Ishikawa (cell line): ENCODE data around the gene UVSSA.

ENCODE experiments used
- CEBPB ChIP-seq: IDR thresholded peaks from 2 replicates; pipeline ENCODE4 v1.6.1; 2012
- CREB1 ChIP-seq: IDR thresholded peaks from 2 replicates; pipeline ENCODE4 v1.6.1; 2012; ENCODE audit warnings: low read depth
- EGR1 ChIP-seq: IDR thresholded peaks from 2 replicates; pipeline ENCODE4 v1.6.1; 2012
- EP300 ChIP-seq: IDR thresholded peaks from 2 replicates; pipeline ENCODE4 v1.6.1; 2012; ENCODE audit warnings: borderline replicate concordance
- FOXM1 ChIP-seq: IDR thresholded peaks from 2 replicates; pipeline ENCODE4 v1.6.1; 2012; ENCODE audit warnings: low read depth, borderline replicate concordance
- MAX ChIP-seq: IDR thresholded peaks from 2 replicates; pipeline ENCODE4 v1.6.1; 2012
- NFIC ChIP-seq: IDR thresholded peaks from 2 replicates; pipeline ENCODE4 v1.6.1; 2012
- RAD21 ChIP-seq: IDR thresholded peaks from 2 replicates; pipeline ENCODE4 v1.6.1; 2012; ENCODE audit warnings: low read depth
- TAF1 ChIP-seq: IDR thresholded peaks from 2 replicates; pipeline ENCODE4 v1.6.1; 2012; ENCODE audit warnings: low read depth, mild to moderate bottlenecking
- TCF12 ChIP-seq: IDR thresholded peaks from 2 replicates; pipeline ENCODE4 v1.6.1; 2012; ENCODE audit warnings: low read depth
- TEAD4 ChIP-seq: IDR thresholded peaks from 2 replicates; pipeline ENCODE4 v1.6.1; 2012
- YY1 ChIP-seq: IDR thresholded peaks from 2 replicates; pipeline ENCODE4 v1.6.1; 2012; ENCODE audit warnings: low read depth
- ZBTB7A ChIP-seq: IDR thresholded peaks from 2 replicates; pipeline ENCODE4 v1.6.1; 2012; ENCODE audit warnings: low read depth
- TF ChIP-seq, protein P1 (sequence below): IDR thresholded peaks from 2 replicates; pipeline ENCODE4 v1.6.1; 2012
- TF ChIP-seq, protein P2 (sequence below): IDR thresholded peaks from 2 replicates; pipeline ENCODE4 v1.6.1; 2012; ENCODE audit warnings: low read depth, mild to moderate bottlenecking

Gene UVSSA

DNA sequence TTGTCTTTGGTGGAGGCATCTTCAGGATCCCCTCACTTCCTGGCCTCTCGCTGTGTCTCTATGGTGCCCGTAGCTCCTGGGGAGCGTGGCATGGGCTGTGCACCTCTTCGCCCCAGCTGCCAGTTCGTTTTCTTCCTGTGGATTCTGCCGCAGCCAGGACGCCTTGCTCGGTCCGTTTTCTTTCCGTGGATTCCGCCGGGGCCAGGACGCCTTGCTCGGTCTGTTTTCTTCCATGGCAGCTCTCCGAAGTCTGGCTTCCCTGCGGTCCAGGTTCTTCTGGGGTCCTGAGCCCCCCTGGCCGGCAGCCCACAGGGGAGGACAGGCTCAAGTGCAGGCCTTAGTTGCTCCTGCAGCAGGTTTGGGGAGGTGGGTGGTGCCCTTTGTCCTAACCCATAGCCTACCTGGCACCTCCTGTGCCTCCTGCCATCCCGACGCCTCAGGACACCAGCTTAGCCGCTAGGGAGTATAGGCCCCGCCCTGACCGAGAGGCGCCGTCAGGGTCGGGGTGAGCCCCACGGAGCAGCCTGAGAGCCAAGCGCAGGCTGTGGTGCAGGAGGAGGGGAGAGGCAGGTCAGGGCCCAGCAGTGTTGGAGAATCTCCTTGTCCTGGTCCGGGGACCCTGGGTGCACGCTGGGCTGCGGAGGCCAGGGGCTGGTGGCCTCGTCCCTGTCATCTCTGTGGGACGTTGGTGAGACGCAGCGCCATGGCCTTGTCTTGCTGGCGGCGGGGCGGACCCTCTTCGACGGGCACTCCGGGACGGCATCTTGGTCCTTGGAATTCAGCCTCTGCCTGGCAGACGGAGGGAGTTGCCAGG, 27.1 kb downstream of the UVSSA start:
- TF ChIP-seq FOXM1 (no peak), TAF1 (no peak), NFIC (no peak), TEAD4 (no peak), MAX (no peak), EP300 (no peak), EGR1 (no peak), YY1 (no peak), CREB1 (no peak), ZBTB7A (no peak), RAD21 (no peak), TCF12 (no peak), CEBPB (no peak)
- TF ChIP-seq, protein P1, sequence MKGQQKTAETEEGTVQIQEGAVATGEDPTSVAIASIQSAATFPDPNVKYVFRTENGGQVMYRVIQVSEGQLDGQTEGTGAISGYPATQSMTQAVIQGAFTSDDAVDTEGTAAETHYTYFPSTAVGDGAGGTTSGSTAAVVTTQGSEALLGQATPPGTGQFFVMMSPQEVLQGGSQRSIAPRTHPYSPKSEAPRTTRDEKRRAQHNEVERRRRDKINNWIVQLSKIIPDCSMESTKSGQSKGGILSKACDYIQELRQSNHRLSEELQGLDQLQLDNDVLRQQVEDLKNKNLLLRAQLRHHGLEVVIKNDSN, result no peak
- TF ChIP-seq, protein P2, sequence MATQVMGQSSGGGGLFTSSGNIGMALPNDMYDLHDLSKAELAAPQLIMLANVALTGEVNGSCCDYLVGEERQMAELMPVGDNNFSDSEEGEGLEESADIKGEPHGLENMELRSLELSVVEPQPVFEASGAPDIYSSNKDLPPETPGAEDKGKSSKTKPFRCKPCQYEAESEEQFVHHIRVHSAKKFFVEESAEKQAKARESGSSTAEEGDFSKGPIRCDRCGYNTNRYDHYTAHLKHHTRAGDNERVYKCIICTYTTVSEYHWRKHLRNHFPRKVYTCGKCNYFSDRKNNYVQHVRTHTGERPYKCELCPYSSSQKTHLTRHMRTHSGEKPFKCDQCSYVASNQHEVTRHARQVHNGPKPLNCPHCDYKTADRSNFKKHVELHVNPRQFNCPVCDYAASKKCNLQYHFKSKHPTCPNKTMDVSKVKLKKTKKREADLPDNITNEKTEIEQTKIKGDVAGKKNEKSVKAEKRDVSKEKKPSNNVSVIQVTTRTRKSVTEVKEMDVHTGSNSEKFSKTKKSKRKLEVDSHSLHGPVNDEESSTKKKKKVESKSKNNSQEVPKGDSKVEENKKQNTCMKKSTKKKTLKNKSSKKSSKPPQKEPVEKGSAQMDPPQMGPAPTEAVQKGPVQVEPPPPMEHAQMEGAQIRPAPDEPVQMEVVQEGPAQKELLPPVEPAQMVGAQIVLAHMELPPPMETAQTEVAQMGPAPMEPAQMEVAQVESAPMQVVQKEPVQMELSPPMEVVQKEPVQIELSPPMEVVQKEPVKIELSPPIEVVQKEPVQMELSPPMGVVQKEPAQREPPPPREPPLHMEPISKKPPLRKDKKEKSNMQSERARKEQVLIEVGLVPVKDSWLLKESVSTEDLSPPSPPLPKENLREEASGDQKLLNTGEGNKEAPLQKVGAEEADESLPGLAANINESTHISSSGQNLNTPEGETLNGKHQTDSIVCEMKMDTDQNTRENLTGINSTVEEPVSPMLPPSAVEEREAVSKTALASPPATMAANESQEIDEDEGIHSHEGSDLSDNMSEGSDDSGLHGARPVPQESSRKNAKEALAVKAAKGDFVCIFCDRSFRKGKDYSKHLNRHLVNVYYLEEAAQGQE, result no peak

GRCh38 chr4:1374706-1375045, 27.7 kb downstream of the UVSSA start:
- TF ChIP-seq TAF1 (no peak), TCF12 (no peak), ZBTB7A (no peak), YY1 (no peak), FOXM1 (no peak), MAX (no peak), TEAD4 (no peak), RAD21 (no peak), EP300 (no peak), NFIC (no peak), CEBPB (no peak), EGR1 (no peak)
- TF ChIP-seq, protein P2, result no peak

DNA sequence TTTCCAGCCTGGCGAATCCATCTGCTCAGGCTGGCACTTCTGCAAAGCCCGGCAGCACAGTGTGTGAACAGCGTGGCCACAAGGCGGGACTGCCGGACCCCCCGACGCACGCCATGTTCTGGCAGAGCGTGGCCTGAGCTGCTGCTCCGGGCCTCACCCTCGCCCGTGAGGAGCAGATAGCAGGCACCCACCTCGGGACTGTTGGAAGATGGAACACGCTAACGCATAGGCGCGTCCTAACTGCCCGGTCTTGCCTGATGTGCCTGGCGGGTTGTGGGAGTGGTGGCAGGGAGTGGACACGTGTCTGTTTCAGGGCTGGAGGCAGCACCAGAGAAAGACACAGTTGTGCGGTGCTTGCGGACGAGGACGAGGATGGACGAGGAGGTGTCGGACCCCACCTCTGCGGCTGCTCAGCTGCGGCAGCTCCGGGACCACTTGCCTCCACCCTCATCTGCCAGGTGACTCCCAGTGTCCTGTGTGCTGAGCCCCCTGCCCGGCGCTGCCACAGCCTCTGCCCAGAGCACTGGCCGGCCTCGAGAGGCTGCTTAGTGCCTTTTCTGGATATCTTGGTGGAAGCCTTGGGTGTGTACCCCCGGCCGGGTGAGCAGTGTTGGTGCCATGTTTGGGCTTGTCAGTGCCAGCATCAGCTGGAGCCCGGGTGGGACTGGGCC, 28.2 kb downstream of the UVSSA start:
- TF ChIP-seq NFIC (no peak), EP300 (no peak), CREB1 (no peak), CEBPB (no peak), RAD21 (no peak), EGR1 (no peak), TEAD4 (no peak), TAF1 (no peak), YY1 (no peak), ZBTB7A (no peak), TCF12 (no peak), FOXM1 (no peak), MAX (no peak)
- TF ChIP-seq, protein P1, result no peak
- TF ChIP-seq, protein P2, result no peak
